GM21367 (cell line): ENCODE results near the gene GNAL.

Experiments
- ATAC-seq: cut with Tn5 transposase; IDR thresholded peaks from one replicate; pipeline ENCODE4 v1.9.1; 2021; ENCODE audit not compliant: unreplicated experiment

GNAL gene

DNA sequence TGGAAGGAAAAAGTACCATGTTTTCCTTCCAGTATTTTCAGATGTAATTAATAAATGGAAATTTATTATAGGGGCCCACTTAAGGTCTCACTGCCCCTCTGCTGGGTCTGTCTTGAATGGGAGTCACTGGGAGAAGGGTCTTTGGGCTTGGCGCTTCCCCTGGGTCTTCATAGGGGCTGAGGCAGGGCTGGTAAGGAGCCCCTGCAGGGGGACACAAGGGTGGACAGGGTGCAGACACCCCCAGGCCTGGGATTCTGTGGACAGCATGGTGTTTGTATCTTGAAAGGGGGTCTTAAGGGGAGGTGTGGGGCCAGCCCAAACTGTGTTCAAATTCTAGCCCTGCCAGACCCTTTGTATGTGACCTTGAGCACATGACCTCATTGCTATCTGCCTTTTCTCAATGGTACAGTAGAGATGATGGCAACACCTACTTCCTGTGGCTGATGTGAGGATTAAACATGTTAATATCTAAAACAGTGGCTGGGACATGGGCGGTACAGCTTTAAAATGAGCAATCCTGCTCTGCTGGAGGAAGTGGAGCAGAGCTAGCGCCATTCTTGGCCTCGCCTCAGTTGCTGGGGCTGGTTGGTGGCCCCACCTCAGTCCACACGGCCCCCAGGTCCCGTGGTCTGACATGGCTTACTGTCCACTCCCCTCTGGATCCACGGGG lies 71.6 kb downstream of the GNAL start:
- no peak for ATAC-seq

DNA sequence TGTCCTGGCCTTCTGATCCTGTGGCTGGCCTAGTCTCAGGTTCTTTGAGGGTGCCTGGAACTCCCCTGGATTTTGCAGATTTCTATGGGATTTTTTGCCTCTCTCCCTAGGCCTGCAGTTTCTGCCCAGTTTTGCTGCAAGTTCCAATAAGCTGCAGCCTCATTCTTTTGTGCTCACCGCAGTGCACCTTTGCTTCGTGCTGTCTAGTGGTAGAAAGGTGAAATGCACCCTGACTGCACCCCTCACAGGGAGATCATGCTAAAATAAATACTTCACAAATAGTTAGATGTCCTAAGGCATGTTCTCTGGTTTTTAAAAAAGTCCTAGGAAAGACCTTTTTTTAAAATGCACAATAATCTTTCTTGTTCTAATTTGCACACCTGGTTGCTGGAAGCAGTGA lies 72.5 kb downstream of the GNAL start:
- no peak for ATAC-seq

DNA sequence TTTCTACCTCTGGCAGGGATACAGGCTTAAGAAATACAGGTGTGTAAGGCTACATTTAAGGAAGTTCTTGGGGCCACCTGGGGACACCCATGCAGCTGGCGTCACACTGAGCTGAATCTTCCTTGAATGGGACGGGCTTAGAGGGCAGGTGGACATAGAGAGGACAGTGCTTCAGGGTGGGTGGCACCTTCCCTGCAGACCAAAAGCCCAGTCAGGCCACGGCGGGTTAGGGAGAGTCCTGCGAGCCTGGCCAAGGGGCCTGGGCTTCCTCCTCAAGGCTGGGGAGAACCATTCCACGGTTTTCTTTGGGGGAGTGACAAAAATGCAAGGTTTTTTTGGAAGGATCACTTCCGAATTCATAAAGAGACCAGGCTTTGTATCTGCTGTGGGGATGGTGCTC lies 73.4 kb downstream of the GNAL start:
- ATAC-seq, result no peak

DNA sequence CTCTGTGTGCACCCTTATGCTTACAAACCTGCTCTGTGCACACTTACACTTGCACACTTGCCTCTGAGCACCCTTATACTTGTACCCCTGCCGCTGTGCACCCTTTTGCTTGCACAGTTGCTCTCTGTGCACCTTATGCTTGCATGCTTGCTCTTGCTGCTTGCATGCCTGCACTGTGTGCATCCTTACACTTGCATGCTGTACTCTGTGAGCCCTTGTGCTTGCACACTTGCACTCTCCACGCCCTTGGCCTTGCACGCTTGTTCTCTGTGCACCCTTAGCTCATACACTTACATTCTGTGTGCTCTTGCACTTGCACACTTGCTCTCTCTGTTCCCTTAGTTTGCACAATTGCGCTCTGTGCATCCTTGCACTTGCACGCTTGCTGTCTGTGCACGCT lies 78.3 kb downstream of the GNAL start:
- ATAC-seq, result no peak

DNA sequence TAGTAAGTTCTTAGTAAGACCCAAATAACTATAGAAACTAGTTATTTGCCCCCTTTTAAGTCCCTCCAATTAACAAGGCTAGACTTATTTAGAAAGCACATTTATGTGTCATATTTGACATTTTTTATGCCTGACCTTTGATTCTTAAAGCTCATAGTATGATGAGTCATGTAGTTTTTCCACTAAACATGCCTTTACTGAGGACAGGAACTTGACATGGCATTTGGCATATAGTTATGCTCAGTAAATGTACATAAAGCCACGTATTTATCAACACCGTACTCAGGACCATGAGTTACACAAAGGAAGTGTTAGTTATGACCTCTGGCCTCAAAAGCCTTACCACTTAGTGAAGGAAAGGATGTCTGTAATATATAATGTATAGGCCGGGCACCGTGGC lies 78.9 kb downstream of the GNAL start:
- ATAC-seq, result no peak

DNA sequence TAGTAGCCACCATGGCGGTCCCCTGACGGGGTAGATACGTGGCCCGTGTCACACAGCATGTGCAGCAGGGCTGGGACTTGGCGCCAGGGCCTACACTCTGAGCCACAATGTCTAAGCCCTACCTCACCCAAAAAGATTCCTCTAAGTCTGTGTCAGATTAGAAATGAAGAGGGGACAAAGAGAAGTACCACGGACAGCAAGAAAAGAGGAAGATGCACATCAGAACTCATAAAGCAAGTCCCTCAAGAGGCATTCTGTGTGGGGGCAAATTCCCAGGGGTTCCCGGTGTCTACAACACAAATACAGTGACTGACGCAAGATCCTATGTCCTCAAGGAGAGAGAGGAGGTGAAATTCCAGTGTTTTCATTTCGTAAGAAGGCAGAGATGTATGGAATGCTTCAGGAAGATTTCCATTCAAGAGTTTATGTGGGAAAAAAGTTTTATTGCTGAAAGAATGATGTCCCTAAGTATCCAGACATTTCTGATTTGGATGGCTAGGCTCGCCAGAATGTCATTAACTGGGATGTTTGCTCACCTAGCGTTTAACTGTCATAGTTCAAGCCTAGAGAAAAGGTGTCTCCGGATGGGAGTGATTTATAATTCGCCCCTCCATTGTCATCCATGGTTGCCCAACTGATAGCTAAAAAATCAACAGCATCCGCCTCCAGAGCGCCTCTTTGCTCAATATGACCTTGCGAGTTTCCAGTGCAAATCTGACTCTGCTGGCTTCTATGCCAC lies 86.5 kb downstream of the GNAL start:
- ATAC-seq, result no peak

DNA sequence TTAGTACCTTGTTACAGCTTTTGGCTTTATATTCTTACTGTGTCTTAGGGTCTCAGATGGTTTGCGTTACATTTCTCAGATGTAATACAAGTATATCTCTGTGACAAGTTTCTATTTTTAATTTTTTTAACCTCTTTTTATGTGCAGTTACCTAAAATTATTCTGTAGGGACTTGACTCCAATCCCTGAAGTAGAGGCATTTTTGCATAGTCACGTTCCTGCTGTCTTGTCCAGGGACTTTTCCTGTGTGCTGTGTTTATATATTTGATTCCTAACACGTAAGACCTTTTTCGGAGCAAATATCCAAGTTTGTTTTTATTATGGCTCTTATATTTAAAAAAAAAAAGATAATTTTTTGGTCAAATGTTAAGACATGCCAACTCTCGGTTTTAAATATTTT lies 91.0 kb downstream of the GNAL start:
- no peak for ATAC-seq

DNA sequence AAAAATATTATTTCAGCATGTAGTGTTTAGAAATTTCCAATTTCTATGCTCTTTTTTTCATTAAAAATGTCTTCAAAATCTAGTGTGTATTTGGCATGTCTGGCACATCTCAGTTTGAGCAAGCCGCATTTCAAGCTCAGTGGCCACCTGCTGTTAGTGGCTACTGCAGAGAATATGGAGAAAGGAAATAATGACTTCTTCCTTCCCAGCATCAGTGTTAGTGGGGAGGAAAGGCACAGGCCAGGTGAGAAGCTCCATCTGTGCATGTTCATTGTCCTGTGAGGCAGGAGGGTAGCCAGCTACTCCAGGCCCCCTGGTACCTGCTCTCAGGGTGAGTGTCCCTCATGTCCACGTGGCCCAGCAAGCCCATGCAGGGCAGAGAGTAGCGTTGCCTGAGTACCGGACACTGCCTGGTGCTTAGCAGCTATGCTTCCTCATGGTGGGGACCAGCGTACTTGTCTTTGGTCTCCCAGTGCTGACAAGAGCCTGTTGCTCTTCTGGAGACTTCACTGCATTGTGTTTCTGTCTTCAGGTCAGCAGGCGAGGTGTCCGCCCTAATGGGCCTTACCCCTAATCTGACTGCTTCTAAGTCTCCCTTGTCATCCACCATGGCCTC lies 94.8 kb downstream of the GNAL start:
- ATAC-seq, result no peak

DNA sequence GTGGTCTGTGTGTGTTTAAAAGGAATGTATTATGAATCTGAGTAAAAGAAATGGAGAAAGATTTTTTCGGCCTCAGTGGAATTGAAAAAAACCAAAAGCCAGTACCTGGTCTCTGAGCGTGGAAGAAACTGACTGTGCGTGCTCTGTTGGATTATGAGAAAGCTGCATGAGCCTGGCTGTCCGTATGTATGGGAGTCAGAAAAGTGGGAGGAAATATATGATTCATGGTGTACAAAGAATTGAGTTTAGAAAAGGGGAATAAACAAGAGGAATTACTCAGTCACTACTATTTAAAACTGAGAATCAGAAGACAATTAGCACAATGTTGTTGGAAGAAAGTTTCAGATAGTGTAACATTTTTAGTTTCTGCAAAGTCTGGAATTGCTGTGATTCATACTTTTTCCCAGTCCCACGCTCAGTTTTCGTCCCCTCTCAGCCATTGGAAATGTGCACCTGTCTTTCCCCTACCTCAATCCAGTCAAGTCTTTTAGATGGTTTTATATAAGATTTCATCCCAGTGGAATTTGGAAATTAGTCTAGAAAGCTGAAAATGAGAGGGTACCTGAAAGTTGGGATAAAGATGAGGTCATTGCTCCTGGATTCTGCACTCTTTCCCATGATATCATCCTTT lies 95.7 kb downstream of the GNAL start:
- no peak for ATAC-seq

DNA sequence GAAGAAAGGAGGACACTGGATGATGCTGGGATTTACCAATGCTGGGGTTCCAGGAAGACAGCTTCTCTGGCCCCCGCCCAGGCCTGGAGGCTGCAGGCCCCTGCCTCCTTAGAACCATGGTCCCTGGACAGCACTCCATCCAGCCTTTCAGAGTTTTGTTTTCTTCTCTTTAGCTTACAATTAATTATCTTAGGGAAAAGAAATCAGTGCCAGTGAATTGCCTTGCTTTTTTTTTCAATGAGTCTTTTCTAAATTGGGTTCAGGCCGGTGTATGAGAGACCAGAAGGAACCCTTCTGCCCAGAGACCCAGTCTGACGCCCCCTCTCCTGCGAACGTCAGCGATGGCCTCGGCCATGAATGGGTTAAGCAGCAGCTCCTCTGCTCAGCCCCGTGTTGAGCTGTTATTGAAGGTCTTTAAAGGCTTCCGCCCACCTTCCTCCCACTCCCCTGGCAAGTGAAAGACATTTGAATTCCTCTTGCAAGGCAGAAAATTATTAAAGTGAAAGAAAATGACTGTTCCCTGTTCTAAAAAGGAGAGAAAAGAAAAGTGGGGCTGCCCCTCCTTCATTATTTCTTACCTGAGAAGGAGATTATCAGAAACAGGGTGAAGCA lies 96.5 kb downstream of the GNAL start:
- no peak for ATAC-seq

DNA sequence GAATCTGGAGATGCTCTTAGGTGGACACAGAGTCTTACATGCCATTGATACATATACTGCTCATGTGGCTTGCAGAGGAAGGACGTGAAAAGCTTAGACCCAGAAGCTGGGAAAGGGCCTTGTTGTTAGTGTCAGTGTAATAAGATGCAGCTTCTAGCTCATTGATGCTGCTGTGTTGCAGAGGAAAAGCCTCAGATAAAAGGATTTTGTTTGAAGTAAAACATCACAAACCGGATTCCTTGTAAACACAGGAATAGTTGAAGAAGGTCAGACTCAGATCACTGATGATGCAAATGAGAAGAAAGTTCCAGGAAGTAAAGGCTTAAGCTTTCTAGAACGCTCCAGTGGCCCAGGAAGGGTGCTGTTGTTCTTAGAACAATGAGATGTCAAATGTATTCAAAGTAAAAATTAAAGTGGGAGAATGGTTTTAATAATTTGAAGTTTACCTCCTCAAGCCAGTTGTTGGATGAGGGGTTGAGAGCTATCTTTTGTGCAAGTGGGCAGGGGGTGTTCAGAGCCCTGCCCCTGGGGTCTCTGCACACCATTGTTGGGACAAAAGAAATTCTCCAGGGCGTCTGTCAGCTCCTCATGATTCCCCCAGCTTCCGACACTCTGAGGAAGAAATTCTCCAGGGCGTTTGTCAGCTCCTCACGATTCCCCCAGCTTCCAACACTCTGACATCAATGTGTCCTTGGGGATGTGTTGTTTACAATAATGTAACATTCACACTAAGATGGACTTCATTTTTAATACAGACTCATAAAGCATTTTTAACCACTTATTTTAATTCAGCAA lies 100.8 kb downstream of the GNAL start:
- ATAC-seq, result no peak

DNA sequence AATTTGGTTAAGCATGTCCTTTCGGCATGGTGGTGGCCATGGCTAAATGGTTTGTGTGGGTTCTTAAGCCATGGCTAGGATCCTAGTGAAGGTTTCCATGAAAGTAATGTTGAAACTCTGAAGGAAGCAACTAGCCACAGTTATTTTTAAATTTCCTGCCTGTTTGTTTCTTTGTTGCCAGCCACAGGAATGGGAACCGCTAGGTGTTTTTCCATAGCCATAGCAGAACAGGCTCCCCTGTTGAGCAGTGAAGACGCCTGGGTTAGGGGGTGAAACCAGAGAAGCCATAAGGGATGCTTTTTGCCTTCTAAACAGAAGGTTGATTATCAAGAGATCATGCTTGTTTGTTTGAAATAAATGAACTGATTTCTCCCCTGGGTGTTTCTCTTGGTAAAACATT lies 102.1 kb downstream of the GNAL start:
- ATAC-seq, result no peak

DNA sequence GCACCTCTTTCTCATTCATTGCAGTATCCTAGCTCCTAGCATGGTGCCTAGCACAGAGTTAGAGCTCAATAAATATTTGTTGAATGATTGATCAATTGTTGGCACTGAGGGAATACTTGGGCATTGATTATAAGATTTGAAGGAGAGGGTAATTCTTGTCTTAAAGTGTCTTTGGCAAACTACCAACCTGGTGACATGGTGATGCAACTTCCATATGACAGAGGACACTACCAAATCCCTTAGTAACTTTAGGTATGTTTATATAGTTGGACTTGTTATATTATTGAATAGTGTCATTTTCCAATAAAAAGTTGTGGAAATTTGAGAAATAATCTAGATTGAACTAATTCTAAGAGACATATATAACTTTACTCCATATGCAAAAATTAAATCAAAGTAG lies 103.6 kb downstream of the GNAL start:
- no peak for ATAC-seq

DNA sequence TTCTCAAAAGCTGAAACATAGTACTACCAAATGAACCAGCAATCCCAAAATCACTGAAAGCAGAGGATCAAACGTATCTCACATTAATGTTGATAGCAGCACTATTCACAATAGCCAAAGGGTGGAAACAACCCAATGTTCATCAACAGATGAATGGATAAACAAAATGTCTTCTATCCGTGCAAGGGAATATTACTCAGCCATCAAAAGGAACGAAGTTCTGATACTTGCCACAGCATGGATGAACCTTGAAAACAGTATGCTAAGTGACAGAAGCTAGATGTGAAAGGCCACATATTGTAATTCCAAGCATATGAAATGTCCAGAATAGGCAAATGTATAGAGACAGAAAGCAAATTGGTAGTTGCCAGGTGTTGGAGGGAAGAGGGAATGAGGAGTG lies 105.1 kb downstream of the GNAL start:
- no peak for ATAC-seq

DNA sequence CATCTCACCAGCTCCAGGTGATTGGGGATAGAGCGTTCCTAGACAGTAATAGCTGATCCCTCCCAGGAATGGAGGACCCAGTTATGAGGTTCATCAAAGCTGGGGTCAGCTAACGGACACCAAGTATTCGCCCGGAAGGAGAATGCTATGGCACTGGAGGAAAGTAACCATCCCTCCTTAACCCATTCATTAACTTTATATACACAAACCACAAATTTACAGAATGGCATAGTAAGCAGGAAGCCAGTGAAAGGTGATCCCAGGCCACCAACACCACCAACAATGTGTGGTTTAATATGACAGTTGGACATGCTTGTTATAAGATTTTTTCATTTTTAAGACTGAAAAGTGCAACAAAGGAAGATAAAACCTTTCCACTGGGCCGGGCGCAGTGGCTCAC lies 106.9 kb downstream of the GNAL start:
- ATAC-seq, result no peak

DNA sequence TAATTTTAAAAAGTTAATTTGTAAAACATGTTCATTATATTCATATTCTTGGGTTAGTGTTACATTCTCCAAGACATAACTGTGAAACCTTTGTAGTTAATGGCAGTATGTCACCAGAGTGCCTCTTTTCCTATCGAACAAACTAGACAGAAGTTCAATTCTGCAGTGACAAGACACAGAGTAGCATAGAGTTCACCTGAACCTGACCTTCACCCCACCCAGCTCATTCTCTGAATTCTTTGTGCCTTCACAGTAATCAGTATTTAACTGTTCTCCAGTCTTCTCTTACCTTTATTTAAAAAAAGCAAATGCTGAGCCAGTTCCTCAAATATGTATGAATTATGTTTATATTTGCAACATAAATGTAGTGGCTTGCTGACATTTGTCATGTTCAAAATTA lies 109.2 kb downstream of the GNAL start:
- ATAC-seq, result no peak

DNA sequence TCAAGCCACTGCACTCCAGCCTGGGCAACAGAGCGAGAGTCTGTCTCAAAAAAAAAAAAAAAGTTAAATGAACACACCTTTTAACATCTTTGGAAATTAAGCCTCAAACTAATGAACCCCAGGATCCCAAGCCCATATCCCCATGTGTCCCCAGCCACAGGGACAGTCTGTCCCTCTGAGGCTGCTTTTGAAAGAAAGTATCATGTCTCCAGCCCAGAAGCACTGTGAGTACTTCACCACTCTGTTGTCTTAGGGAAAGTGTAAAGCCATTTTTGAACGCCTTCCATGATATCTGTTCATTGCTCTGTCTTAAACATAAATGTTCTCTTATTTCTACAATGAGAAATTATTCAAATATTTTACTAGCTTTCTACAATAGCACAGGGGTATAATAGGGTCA lies 110.0 kb downstream of the GNAL start:
- ATAC-seq, result no peak

DNA sequence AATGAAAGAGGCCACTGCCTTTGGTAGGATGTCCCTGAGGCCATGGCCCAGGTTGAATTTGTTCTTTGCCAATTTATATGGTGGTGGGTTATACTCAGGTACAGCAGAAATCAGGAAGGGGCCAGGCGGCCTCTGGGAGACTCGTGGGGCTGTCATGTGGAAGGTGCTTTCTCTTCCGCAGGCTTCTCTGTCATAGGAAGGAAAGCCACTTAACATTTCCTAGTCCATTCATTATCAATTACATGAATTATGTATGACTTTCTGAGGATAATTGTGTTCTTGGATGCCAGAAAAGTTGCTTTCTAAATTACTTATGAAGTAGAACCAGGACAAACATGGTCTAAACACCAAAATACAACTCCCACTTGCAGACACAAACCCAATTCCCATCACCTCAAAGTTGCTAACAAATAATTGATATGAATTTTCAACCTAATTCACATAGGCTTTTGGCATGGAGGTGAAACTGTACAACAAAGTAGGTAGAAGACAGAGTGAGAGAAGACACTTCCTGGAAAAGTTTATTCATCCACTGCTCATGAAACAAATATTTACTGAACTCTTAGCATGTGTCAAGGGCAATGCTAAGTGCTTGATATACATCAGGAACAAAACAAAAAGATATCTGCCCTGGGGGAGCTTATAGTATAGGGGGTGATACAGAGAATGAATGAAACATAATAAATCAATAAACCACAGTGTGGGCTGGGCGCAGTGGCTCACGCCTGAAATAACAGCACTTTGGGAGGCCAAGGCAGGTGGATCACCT lies 111.7 kb downstream of the GNAL start:
- no peak for ATAC-seq

DNA sequence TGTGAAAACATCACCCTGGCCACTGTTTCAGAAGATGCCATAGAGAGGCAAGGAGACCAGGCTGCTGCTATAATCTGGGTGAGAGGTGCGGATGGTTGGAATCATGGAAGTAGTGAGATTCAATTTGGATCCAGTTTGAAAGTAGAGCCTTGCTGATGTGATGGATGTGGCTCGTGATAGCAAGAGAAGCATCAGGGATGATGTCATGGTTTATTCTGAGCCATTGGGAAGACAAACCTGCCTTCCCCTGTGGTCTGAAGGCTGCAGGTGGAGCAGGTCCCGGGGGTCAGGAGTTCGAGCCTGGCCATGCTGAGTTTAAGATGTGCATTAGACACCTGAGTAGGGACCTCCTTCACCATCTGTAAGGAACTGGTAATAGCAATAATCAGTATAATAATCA lies 112.5 kb downstream of the GNAL start:
- no peak for ATAC-seq

DNA sequence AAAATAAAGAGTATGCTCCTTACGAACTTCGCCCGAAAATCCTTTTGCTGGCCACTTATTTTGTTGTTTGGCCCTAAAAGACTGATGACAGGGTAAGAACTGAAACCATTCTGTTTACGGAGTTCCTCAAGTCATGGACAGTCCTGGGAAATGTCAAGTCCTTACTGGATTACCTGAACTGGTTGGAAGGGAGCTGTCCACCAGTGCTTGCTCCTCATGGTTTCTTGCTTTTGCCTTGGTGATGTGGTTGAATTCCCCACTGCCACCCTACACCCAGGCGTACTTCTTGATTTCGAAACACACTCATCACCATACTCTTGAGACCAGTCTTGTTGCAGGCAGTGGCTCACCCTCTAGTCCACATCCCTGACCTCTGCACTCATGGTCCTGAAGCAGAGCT lies 113.1 kb downstream of the GNAL start:
- no peak for ATAC-seq
